Left lobe of liver (tissue), 2 donors: ENCODE measurements around the gene TBC1D16. TPM values are rescaled to one million over a fixed set of nuclear protein-coding genes. Genes with fewer than 3 reads are reported as not detected.

ENCODE experiments used
- ATAC-seq: fragments of 200-7000 bp; cut with Tn5 transposase; one replicate; pipeline ENCODE4 v1.9.1; 2020; ENCODE audit warnings: mild to moderate bottlenecking, moderate library complexity
- DNase-seq: peaks from one replicate; pipeline ENCODE4 v3.0.0-alpha.2; 2020; ENCODE audit warnings: low spot score
- total RNA-seq: library from RNA; stranded (reverse); gene quantifications from one replicate; pipeline ENCODE4 v1.2.1, GENCODE V29; 2021
- donor health status: DM: no; HTN: no; CAD: no; lungs with moderate emphysema.
- donor health status: DM: no; HTN: yes; CAD: no.

TBC1D16 gene
- total RNA-seq, 1 donor from 2014 or later = 16.4 TPM

GRCh38 chr17:79990051-79990592 lies 45.5 kb downstream of the TBC1D16 start:
- DNase-seq (peak; percentile 92), ATAC-seq (peak; percentile 44)

GRCh38 chr17:79989106-79989835 lies 46.4 kb downstream of the TBC1D16 start:
- ATAC-seq (no peak), DNase-seq (no peak)

- ATAC-seq (peak; percentile 52), DNase-seq (peak; percentile 88)
Measured at GRCh38 chr17:79988185-79988971, 47.3 kb downstream of the TBC1D16 start.

- ATAC-seq (no peak), DNase-seq (no peak)
Measured at GRCh38 chr17:79987935-79988184, 47.8 kb downstream of the TBC1D16 start.

GRCh38 chr17:79987187-79987934 lies 48.3 kb downstream of the TBC1D16 start:
- no peak for ATAC-seq
- no peak for DNase-seq

GRCh38 chr17:79986411-79987186 lies 49.1 kb downstream of the TBC1D16 start:
- DNase-seq = peak; percentile 87
- ATAC-seq = peak; percentile 40

- ATAC-seq = no peak
- no peak for DNase-seq
Measured at GRCh38 chr17:79985943-79986391, 49.7 kb downstream of the TBC1D16 start.

GRCh38 chr17:79985361-79985942 lies 50.2 kb downstream of the TBC1D16 start:
- DNase-seq = no peak

GRCh38 chr17:79984877-79985276 lies 50.8 kb downstream of the TBC1D16 start:
- DNase-seq = no peak

More at GRCh38 chr17:79985361-79985942, 50.2 kb downstream of the TBC1D16 start:
- ATAC-seq = no peak

GRCh38 chr17:79984045-79984840 lies 51.4 kb downstream of the TBC1D16 start:
- DNase-seq (peak; percentile 21), ATAC-seq (no peak)

More at GRCh38 chr17:79984877-79985276, 50.8 kb downstream of the TBC1D16 start:
- ATAC-seq = no peak

- no peak for ATAC-seq
- DNase-seq = peak; percentile 43
Measured at GRCh38 chr17:79983456-79983855, 52.2 kb downstream of the TBC1D16 start.

GRCh38 chr17:79982986-79983385 lies 52.7 kb downstream of the TBC1D16 start:
- DNase-seq (peak; percentile 40), ATAC-seq (no peak)

GRCh38 chr17:79981661-79982101 lies 54.0 kb downstream of the TBC1D16 start:
- ATAC-seq (no peak), DNase-seq (peak; percentile 36)

GRCh38 chr17:79981090-79981489 lies 54.6 kb downstream of the TBC1D16 start:
- DNase-seq = peak; percentile 28
- ATAC-seq = no peak

GRCh38 chr17:79980246-79981043 lies 55.2 kb downstream of the TBC1D16 start:
- DNase-seq (peak; percentile 33), ATAC-seq (no peak)

- peak; percentile 33 for DNase-seq
- ATAC-seq = no peak
Measured at GRCh38 chr17:79979816-79980215, 55.9 kb downstream of the TBC1D16 start.

- ATAC-seq (no peak), DNase-seq (peak; percentile 35)
Measured at GRCh38 chr17:79979221-79979741, 56.4 kb downstream of the TBC1D16 start.

GRCh38 chr17:79978548-79978855 lies 57.2 kb downstream of the TBC1D16 start:
- DNase-seq (peak; percentile 28), ATAC-seq (no peak)
